Activated T-helper 17 cell treated with anti-CD3 and anti-CD28 coated beads, Interleukin-2, amount 50 U/mL, for 72 hours (primary cell): ENCODE measurements around the gene TSPO2. TPM values are rescaled to one million over a fixed set of nuclear protein-coding genes. Genes with fewer than 3 reads are reported as not detected.
A peak's percentile ranks its signal among the peaks of the same experiment; 100 is the strongest.

Experiments used
- ATAC-seq: fragments of 150-1000 bp; cut with Tn5 transposase; replicated peaks from 2 replicates; pipeline ENCODE4 v1.10.0; 2021; ENCODE audit warnings: mild to moderate bottlenecking, moderate library complexity
- H3K27ac Mint-ChIP-seq: one replicate; pipeline ENCODE4 v1.8.0; 2022; ENCODE audit warnings: mixed read lengths
- H3K27me3 Mint-ChIP-seq: one replicate; pipeline ENCODE4 v1.8.0; 2022; ENCODE audit warnings: mixed read lengths
- H3K36me3 Mint-ChIP-seq: one replicate; pipeline ENCODE4 v1.8.0; 2022; ENCODE audit warnings: low read depth, mild to moderate bottlenecking, mixed read lengths
- H3K4me1 Mint-ChIP-seq: one replicate; pipeline ENCODE4 v1.8.0; 2022; ENCODE audit warnings: mixed read lengths
- H3K4me3 Mint-ChIP-seq: one replicate; pipeline ENCODE4 v1.8.0; 2022; ENCODE audit warnings: mild to moderate bottlenecking, mixed read lengths
- H3K9me3 Mint-ChIP-seq: one replicate; pipeline ENCODE4 v1.8.0; 2022; ENCODE audit warnings: mixed read lengths
- total RNA-seq, 2 donors: library from RNA; stranded (reverse); gene quantifications; one replicate each; pipeline ENCODE4 v1.2.3, GENCODE V29; 2022

Gene TSPO2
- total RNA-seq, 2 donors from 2014 or later: not detected

GRCh38 chr6:41051873-41052272 lies 9.6 kb downstream of the TSPO2 start:
- Mint-ChIP-seq H3K4me3 (no peak overlapping the region), H3K27me3 (no peaks in the 10 kb centered on the region), H3K27ac (peak overlapping the region; percentile 36), H3K36me3 (peaks cover 25% of the 10 kb centered on the region), H3K9me3 (no peaks in the 10 kb centered on the region), H3K4me1 (peaks cover 13% of the 10 kb centered on the region)
- ATAC-seq: no peak

GRCh38 chr6:41053041-41053440 lies 10.8 kb downstream of the TSPO2 start, which contains the start of gene APOBEC2:
TSS of gene APOBEC2 (plus strand) at chr6:41053202. CDS start at chr6:41053348, 146 bp downstream.
- Mint-ChIP-seq H3K27ac (peak within 1 kb of the TSS; percentile 61), H3K4me3 (no peak within 1 kb of the TSS), H3K36me3 (peaks cover 33% of the 10 kb centered on the region)

GRCh38 chr6:41054511-41054910 lies 12.2 kb downstream of the TSPO2 start:
- H3K4me3 Mint-ChIP-seq: no peak overlapping the region
- H3K9me3 Mint-ChIP-seq: no peaks in the 10 kb centered on the region
- no peak for ATAC-seq
- peak overlapping the region; percentile 61 for H3K27ac Mint-ChIP-seq
- H3K36me3 Mint-ChIP-seq: peaks cover 33% of the 10 kb centered on the region
- H3K4me1 Mint-ChIP-seq: peaks cover 13% of the 10 kb centered on the region
- H3K27me3 Mint-ChIP-seq: no peaks in the 10 kb centered on the region

More at GRCh38 chr6:41053041-41053440, 10.8 kb downstream of the TSPO2 start, which contains the start of gene APOBEC2:
- H3K4me1 Mint-ChIP-seq: peaks cover 13% of the 10 kb centered on the region
- H3K9me3 Mint-ChIP-seq: no peaks in the 10 kb centered on the region
- H3K27me3 Mint-ChIP-seq: no peaks in the 10 kb centered on the region
- no peak for ATAC-seq

- Mint-ChIP-seq H3K27me3 (no peaks in the 10 kb centered on the region), H3K27ac (peak overlapping the region; percentile 61), H3K4me3 (no peak overlapping the region), H3K4me1 (peaks cover 13% of the 10 kb centered on the region), H3K36me3 (peaks cover 39% of the 10 kb centered on the region), H3K9me3 (no peaks in the 10 kb centered on the region)
- no peak for ATAC-seq
These were observed 12.9 kb downstream of the TSPO2 start for GRCh38 chr6:41055149-41055548.

GRCh38 chr6:41056768-41057490 lies 14.7 kb downstream of the TSPO2 start:
- H3K27ac Mint-ChIP-seq: no peak overlapping the region
- H3K9me3 Mint-ChIP-seq: no peaks in the 10 kb centered on the region
- H3K36me3 Mint-ChIP-seq: peaks cover 50% of the 10 kb centered on the region
- H3K4me3 Mint-ChIP-seq: no peak overlapping the region
- ATAC-seq: no peak
- H3K27me3 Mint-ChIP-seq: no peaks in the 10 kb centered on the region
- H3K4me1 Mint-ChIP-seq: peaks cover 10% of the 10 kb centered on the region

GRCh38 chr6:41058783-41059181 lies 16.5 kb downstream of the TSPO2 start:
- Mint-ChIP-seq H3K27ac (peak overlapping the region; percentile 37), H3K27me3 (no peaks in the 10 kb centered on the region), H3K9me3 (no peaks in the 10 kb centered on the region), H3K4me1 (no peaks in the 10 kb centered on the region), H3K36me3 (peaks cover 64% of the 10 kb centered on the region), H3K4me3 (no peak overlapping the region)
- ATAC-seq: no peak

GRCh38 chr6:41059556-41059955 lies 17.3 kb downstream of the TSPO2 start:
- Mint-ChIP-seq H3K4me3 (no peak overlapping the region), H3K9me3 (no peaks in the 10 kb centered on the region), H3K36me3 (peaks cover 72% of the 10 kb centered on the region), H3K27me3 (no peaks in the 10 kb centered on the region), H3K27ac (no peak overlapping the region), H3K4me1 (no peaks in the 10 kb centered on the region)
- ATAC-seq: no peak

GRCh38 chr6:41061196-41061726 lies 19.0 kb downstream of the TSPO2 start:
- Mint-ChIP-seq H3K27me3 (no peaks in the 10 kb centered on the region), H3K27ac (no peak overlapping the region), H3K9me3 (no peaks in the 10 kb centered on the region), H3K4me3 (no peak overlapping the region), H3K4me1 (no peaks in the 10 kb centered on the region), H3K36me3 (peaks cover 80% of the 10 kb centered on the region)
- no peak for ATAC-seq

- H3K4me3 Mint-ChIP-seq: no peak overlapping the region
- peaks cover 80% of the 10 kb centered on the region for H3K36me3 Mint-ChIP-seq
- H3K27me3 Mint-ChIP-seq: no peaks in the 10 kb centered on the region
- peaks cover 6% of the 10 kb centered on the region for H3K4me1 Mint-ChIP-seq
- ATAC-seq: no peak
- no peak overlapping the region for H3K27ac Mint-ChIP-seq
- no peaks in the 10 kb centered on the region for H3K9me3 Mint-ChIP-seq
These were observed 19.8 kb downstream of the TSPO2 start for GRCh38 chr6:41062056-41062455.

GRCh38 chr6:41063884-41064285 lies 21.6 kb downstream of the TSPO2 start:
- peaks cover 92% of the 10 kb centered on the region for H3K36me3 Mint-ChIP-seq
- H3K4me3 Mint-ChIP-seq: no peak overlapping the region
- no peak overlapping the region for H3K27ac Mint-ChIP-seq

GRCh38 chr6:41064841-41065240 lies 22.6 kb downstream of the TSPO2 start:
- Mint-ChIP-seq H3K36me3 (peaks cover 99% of the 10 kb centered on the region), H3K27me3 (no peaks in the 10 kb centered on the region), H3K4me1 (peaks cover 15% of the 10 kb centered on the region), H3K27ac (no peak overlapping the region), H3K4me3 (no peak overlapping the region), H3K9me3 (no peaks in the 10 kb centered on the region)
- ATAC-seq: no peak

More at GRCh38 chr6:41063884-41064285, 21.6 kb downstream of the TSPO2 start:
- Mint-ChIP-seq H3K27me3 (no peaks in the 10 kb centered on the region), H3K4me1 (peaks cover 15% of the 10 kb centered on the region), H3K9me3 (no peaks in the 10 kb centered on the region)
- no peak for ATAC-seq

GRCh38 chr6:41065550-41066026 lies 23.3 kb downstream of the TSPO2 start:
- ATAC-seq: no peak
- Mint-ChIP-seq H3K27ac (no peak overlapping the region), H3K4me3 (no peak overlapping the region), H3K4me1 (peaks cover 17% of the 10 kb centered on the region), H3K9me3 (no peaks in the 10 kb centered on the region), H3K36me3 (peaks cover 99% of the 10 kb centered on the region), H3K27me3 (no peaks in the 10 kb centered on the region)

- Mint-ChIP-seq H3K4me1 (peaks cover 20% of the 10 kb centered on the region), H3K27ac (peak overlapping the region; percentile 26), H3K27me3 (no peaks in the 10 kb centered on the region), H3K4me3 (no peak overlapping the region), H3K9me3 (no peaks in the 10 kb centered on the region), H3K36me3 (peaks cover 99% of the 10 kb centered on the region)
- no peak for ATAC-seq
These were observed 24.6 kb downstream of the TSPO2 start for GRCh38 chr6:41066867-41067304.

- no peaks in the 10 kb centered on the region for H3K27me3 Mint-ChIP-seq
- H3K9me3 Mint-ChIP-seq: no peaks in the 10 kb centered on the region
- H3K4me1 Mint-ChIP-seq: peaks cover 41% of the 10 kb centered on the region
- H3K27ac Mint-ChIP-seq: peak overlapping the region; percentile 97
- ATAC-seq: no peak
- H3K36me3 Mint-ChIP-seq: peaks cover 91% of the 10 kb centered on the region
- peak overlapping the region; percentile 88 for H3K4me3 Mint-ChIP-seq
These were observed 29.2 kb downstream of the TSPO2 start for GRCh38 chr6:41071501-41071922.
